NCI-H2081 (cell line): ENCODE results near the gene GPATCH11.

Source experiments
- DNase-seq, 2 experiments: peaks; one replicate each; lab custom pipeline; 2025; lab: John Stamatoyannopoulos, UW

The GPATCH11 gene

GRCh38 chr2:37083873-37084794, at the start of gene GPATCH11, which contains the start of gene HEATR5B:
Gene GPATCH11 (plus strand): TSS chr2:37084518. CDS start chr2:37088382, 3,864 bp downstream.
Gene HEATR5B (minus strand): TSS chr2:37084372. CDS start chr2:37083414, 958 bp downstream.
- DNase-seq = peak; percentile 98 to 99

- DNase-seq = no peak
Measured at GRCh38 chr2:37037771-37038170, 46.5 kb upstream of the GPATCH11 start.

- DNase-seq = no peak
Measured at GRCh38 chr2:37039580-37039979, 44.7 kb upstream of the GPATCH11 start.

GRCh38 chr2:37052600-37053332, 31.6 kb upstream of the GPATCH11 start:
- no peak for DNase-seq

- DNase-seq = no peak
Measured at GRCh38 chr2:37059841-37060240, 24.5 kb upstream of the GPATCH11 start.

GRCh38 chr2:37060446-37060845, 23.9 kb upstream of the GPATCH11 start:
- no peak for DNase-seq

- no peak for DNase-seq
Measured at GRCh38 chr2:37061013-37061711, 23.2 kb upstream of the GPATCH11 start.

- DNase-seq = no peak
Measured at GRCh38 chr2:37061776-37062175, 22.5 kb upstream of the GPATCH11 start.

- DNase-seq = no peak
Measured at GRCh38 chr2:37068686-37069085, 15.6 kb upstream of the GPATCH11 start.

GRCh38 chr2:37070931-37071330, 13.4 kb upstream of the GPATCH11 start:
- no peak for DNase-seq

GRCh38 chr2:37080266-37080665, 4.1 kb upstream of the GPATCH11 start:
- no peak for DNase-seq

GRCh38 chr2:37080689-37081088, 3.6 kb upstream of the GPATCH11 start:
- no peak for DNase-seq

GRCh38 chr2:37084797-37085196, 479 bp downstream of the GPATCH11 start:
- DNase-seq = no peak

GRCh38 chr2:37085731-37086147, 1.4 kb downstream of the GPATCH11 start:
- no peak for DNase-seq

GRCh38 chr2:37090019-37090477, 5.7 kb downstream of the GPATCH11 start:
- DNase-seq = no peak

GRCh38 chr2:37091873-37092272, 7.6 kb downstream of the GPATCH11 start:
- DNase-seq = no peak

GRCh38 chr2:37096568-37096967, 12.2 kb downstream of the GPATCH11 start:
- no peak for DNase-seq

- DNase-seq = no peak
Measured at GRCh38 chr2:37098416-37099118, 14.2 kb downstream of the GPATCH11 start.

GRCh38 chr2:37100054-37100453, 15.7 kb downstream of the GPATCH11 start:
- DNase-seq = no peak

- DNase-seq = no peak
Measured at GRCh38 chr2:37102588-37102987, 18.3 kb downstream of the GPATCH11 start.

- DNase-seq = no peak
Measured at GRCh38 chr2:37104178-37104577, 19.9 kb downstream of the GPATCH11 start.
